GM18498 (cell line): Measurements from ENCODE around the gene MISP.

Source experiments
- ATAC-seq: cut with Tn5 transposase; IDR thresholded peaks from one replicate; pipeline ENCODE4 v1.9.1; 2021; ENCODE audit warnings: mild to moderate bottlenecking, moderate library complexity; ENCODE audit not compliant: unreplicated experiment

Gene MISP

GRCh38 chr19:795691-796581 lies 45.0 kb downstream of the MISP start:
- no peak for ATAC-seq

GRCh38 chr19:796692-797527 lies 46.0 kb downstream of the MISP start, which contains the start of gene PTBP1:
Gene PTBP1, plus strand, starts transcription at chr19:797452. Its CDS starts 46 bp downstream, at chr19:797498.
- peak; percentile 80 for ATAC-seq

- peak; percentile 46 for ATAC-seq
Measured at GRCh38 chr19:797528-798414, 46.9 kb downstream of the MISP start.

GRCh38 chr19:798415-799075 lies 47.6 kb downstream of the MISP start:
- ATAC-seq, result no peak

- ATAC-seq, result no peak
Measured at GRCh38 chr19:799076-799881, 48.4 kb downstream of the MISP start.

GRCh38 chr19:800360-801029 lies 49.6 kb downstream of the MISP start:
- no peak for ATAC-seq

GRCh38 chr19:801030-801860 lies 50.3 kb downstream of the MISP start:
- ATAC-seq, result no peak

- ATAC-seq, result no peak
Measured at GRCh38 chr19:801861-802497, 51.1 kb downstream of the MISP start.

GRCh38 chr19:802498-803098 lies 51.7 kb downstream of the MISP start:
- no peak for ATAC-seq

- ATAC-seq, result no peak
Measured at GRCh38 chr19:803099-803561, 52.2 kb downstream of the MISP start.

GRCh38 chr19:803686-804418 lies 52.9 kb downstream of the MISP start:
- ATAC-seq, result no peak

- ATAC-seq, result no peak
Measured at GRCh38 chr19:804419-805165, 53.7 kb downstream of the MISP start.

GRCh38 chr19:805166-805551 lies 54.2 kb downstream of the MISP start:
- no peak for ATAC-seq

GRCh38 chr19:805600-806550 lies 55.0 kb downstream of the MISP start:
- ATAC-seq, result no peak
